SU-DHL-6 (cell line): ENCODE results near the gene INPP4B.

Experiments used
- EZH2phosphoT487 ChIP-seq: fragments of 200-600 bp; sonication (generic), shearing (Covaris generic); conservative IDR thresholded peaks from 2 replicates; pipeline ENCODE4 v1.6.1; 2018; ENCODE audit warnings: mild to moderate bottlenecking, antibody characterized with exemption, low read length, moderate library complexity, mixed read lengths
- TF ChIP-seq, protein P1 (sequence below): fragments of 200-600 bp; sonication (generic); IDR thresholded peaks from one replicate; pipeline ENCODE4 v1.5.1; 2017; ENCODE audit warnings: antibody characterized with exemption, mild to moderate bottlenecking, low read length, moderate library complexity; ENCODE audit not compliant: insufficient read depth, poor library complexity, severe bottlenecking

DNA sequence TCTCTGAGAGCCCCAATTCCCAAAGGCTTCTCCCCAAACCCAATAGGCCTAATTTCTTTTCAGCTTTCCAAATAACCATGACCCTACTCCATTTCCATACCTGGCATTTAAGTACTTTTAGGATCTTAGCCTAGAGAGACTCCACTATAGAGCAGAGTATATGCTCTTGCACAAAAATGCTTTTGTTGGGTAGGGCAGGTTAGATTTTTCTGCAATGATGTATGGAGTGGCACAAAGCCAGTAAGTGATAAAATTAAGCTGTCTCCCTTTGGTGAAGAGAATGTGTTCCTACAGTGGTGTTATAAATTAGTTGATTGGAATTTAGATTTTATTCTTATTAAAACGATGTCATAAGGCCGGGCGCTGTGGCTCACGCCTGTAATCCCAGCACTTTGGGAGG, 124.9 kb downstream of the INPP4B start:
- TF ChIP-seq, protein P1, sequence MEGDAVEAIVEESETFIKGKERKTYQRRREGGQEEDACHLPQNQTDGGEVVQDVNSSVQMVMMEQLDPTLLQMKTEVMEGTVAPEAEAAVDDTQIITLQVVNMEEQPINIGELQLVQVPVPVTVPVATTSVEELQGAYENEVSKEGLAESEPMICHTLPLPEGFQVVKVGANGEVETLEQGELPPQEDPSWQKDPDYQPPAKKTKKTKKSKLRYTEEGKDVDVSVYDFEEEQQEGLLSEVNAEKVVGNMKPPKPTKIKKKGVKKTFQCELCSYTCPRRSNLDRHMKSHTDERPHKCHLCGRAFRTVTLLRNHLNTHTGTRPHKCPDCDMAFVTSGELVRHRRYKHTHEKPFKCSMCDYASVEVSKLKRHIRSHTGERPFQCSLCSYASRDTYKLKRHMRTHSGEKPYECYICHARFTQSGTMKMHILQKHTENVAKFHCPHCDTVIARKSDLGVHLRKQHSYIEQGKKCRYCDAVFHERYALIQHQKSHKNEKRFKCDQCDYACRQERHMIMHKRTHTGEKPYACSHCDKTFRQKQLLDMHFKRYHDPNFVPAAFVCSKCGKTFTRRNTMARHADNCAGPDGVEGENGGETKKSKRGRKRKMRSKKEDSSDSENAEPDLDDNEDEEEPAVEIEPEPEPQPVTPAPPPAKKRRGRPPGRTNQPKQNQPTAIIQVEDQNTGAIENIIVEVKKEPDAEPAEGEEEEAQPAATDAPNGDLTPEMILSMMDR, result no peak
- TF ChIP-seq EZH2phosphoT487, result no peak
